Liver (tissue), 9 donors: ENCODE data around the gene ST8SIA6. TPM values are rescaled to one million over a fixed set of nuclear protein-coding genes. Genes with fewer than 3 reads are reported as not detected.
"Not testable (repeated sequence)": the region's sequence is repeated elsewhere in the genome, so short reads cannot be mapped to it uniquely, and the experiment has no call there.

ENCODE experiments used
- DNase-seq: peaks from one replicate; pipeline ENCODE4 v3.0.0-alpha.2; 2017; ENCODE audit warnings: low spot score
- H3K27ac ChIP-seq, 2 donors: one replicate each; pipeline ENCODE4 v1.7.0; 2013; ENCODE audit warnings: inconsistent platforms in 2 of 2, low read length in 2 of 2, control low read depth in 1 of 2, low read depth in 1 of 2, mild to moderate bottlenecking in 1 of 2
- H3K27me3 ChIP-seq, 4 donors: one replicate each; pipeline versions ENCODE4 v1.6.1 to v1.7.0; 2013; ENCODE audit warnings: low read length in 3 of 4, inconsistent platforms in 1 of 4, mild to moderate bottlenecking in 1 of 4, moderate library complexity in 1 of 4; ENCODE audit not compliant: control insufficient read depth in 4 of 4, insufficient read depth in 4 of 4
- H3K36me3 ChIP-seq, 4 donors: one replicate each; pipeline versions ENCODE4 v1.6.1 to v1.7.0; 2013; ENCODE audit warnings: low read length in 3 of 4, mild to moderate bottlenecking in 3 of 4, low read depth in 1 of 4, moderate library complexity in 1 of 4; ENCODE audit not compliant: control insufficient read depth in 4 of 4, insufficient read depth in 3 of 4
- H3K4me1 ChIP-seq, 4 donors: one replicate each; pipeline versions ENCODE4 v1.6.1 to v1.7.0; 2013; ENCODE audit warnings: low read length in 3 of 4, mild to moderate bottlenecking in 3 of 4, moderate library complexity in 1 of 4; ENCODE audit not compliant: control insufficient read depth in 4 of 4, insufficient read depth in 4 of 4
- H3K4me3 ChIP-seq, 3 donors: one replicate each; pipeline versions ENCODE4 v1.6.1 to v1.7.0; 2013; ENCODE audit warnings: low read length in 3 of 3, control low read depth in 1 of 3, low read depth in 1 of 3, mild to moderate bottlenecking in 1 of 3
- H3K9ac ChIP-seq, 2 donors: one replicate each; pipeline ENCODE4 v1.7.0; 2013; ENCODE audit warnings: low read length in 2 of 2, mild to moderate bottlenecking in 2 of 2, moderate library complexity in 2 of 2, control low read depth in 1 of 2, low read depth in 1 of 2
- H3K9me3 ChIP-seq, 4 donors: one replicate each; pipeline versions ENCODE4 v1.6.1 to v1.7.0; 2013; ENCODE audit warnings: low read length in 3 of 4; ENCODE audit not compliant: control insufficient read depth in 4 of 4
- ATF3 ChIP-seq: IDR thresholded peaks from 2 replicates; pipeline ENCODE4 v1.6.1; 2016; ENCODE audit warnings: antibody characterized with exemption
- CTCF ChIP-seq: fragments of 150-350 bp; IDR thresholded peaks from 2 replicates; pipeline ENCODE4 v1.5.1; 2017; ENCODE audit warnings: improper control_type of control experiment, low read depth, low read length; ENCODE audit not compliant: missing input control
- FOXA1 ChIP-seq: IDR thresholded peaks from 2 replicates; pipeline ENCODE4 v1.6.1; 2016; ENCODE audit warnings: antibody characterized with exemption
- FOXA2 ChIP-seq: IDR thresholded peaks from 2 replicates; pipeline ENCODE4 v1.6.1; 2016; ENCODE audit warnings: antibody characterized with exemption
- GABPA ChIP-seq, 2 donors: IDR thresholded peaks in 1 of 2; conservative IDR thresholded peaks in 1 of 2; 2 replicates each; pipeline ENCODE4 v1.6.1; 2016; ENCODE audit warnings: antibody characterized with exemption in 2 of 2, mild to moderate bottlenecking in 1 of 2, moderate library complexity in 1 of 2
- JUND ChIP-seq, 2 donors: IDR thresholded peaks; 2 replicates each; pipeline ENCODE4 v1.6.1; 2016; ENCODE audit warnings: antibody characterized with exemption in 2 of 2
- NR2F2 ChIP-seq: IDR thresholded peaks from 2 replicates; pipeline ENCODE4 v1.6.1; 2016; ENCODE audit warnings: antibody characterized with exemption
- RAD21 ChIP-seq, 2 donors: IDR thresholded peaks; 2 replicates each; pipeline ENCODE4 v1.6.1; 2016; ENCODE audit warnings: antibody characterized with exemption in 2 of 2, mild to moderate bottlenecking in 2 of 2
- SP1 ChIP-seq: IDR thresholded peaks from 2 replicates; pipeline ENCODE4 v1.6.1; 2018; ENCODE audit warnings: antibody characterized with exemption, mild to moderate bottlenecking
- TAF1 ChIP-seq: conservative IDR thresholded peaks from 2 replicates; pipeline ENCODE4 v1.6.1; 2016; ENCODE audit warnings: antibody characterized with exemption, mild to moderate bottlenecking
- YY1 ChIP-seq: IDR thresholded peaks from 2 replicates; pipeline ENCODE4 v1.6.1; 2016; ENCODE audit warnings: antibody characterized with exemption, mild to moderate bottlenecking
- WGBS: extraction: QIAGEN DNeasy Blood & Tissue Kit; methylation state at CpG from one replicate; pipeline ENCODE4 v1.1.7; 2013; 5-methylcytosine and 5-hydroxymethylcytosine counted together
- polyA plus RNA-seq, 2 donors: library from polyadenylated mRNA; stranded (reverse) in 1 of 2; unstranded in 1 of 2; fragments of 200-250 nt in 1 of 2; fragments of >200 nt in 1 of 2; fragmentation: Nextera tagmentation in 1 of 2; extraction: Ambion mirVana in 1 of 2; gene quantifications; one replicate each; pipeline versions ENCODE4 v1.2.1 to v1.2.3, GENCODE V29; 2013 to 2015
- total RNA-seq, 2 donors: library from RNA; depleted of rRNA; stranded (reverse); fragments of >200 nt; gene quantifications; one replicate each; pipeline ENCODE4 v1.2.3, GENCODE V29; 2014
- TF ChIP-seq, protein P1 (sequence below): IDR thresholded peaks from 2 replicates; pipeline ENCODE4 v1.6.1; 2016; ENCODE audit warnings: antibody characterized with exemption
- TF ChIP-seq, protein P2 (sequence below): IDR thresholded peaks from 2 replicates; pipeline ENCODE4 v1.6.1; 2016; ENCODE audit warnings: antibody characterized with exemption, mild to moderate bottlenecking
- TF ChIP-seq, protein P3 (sequence below): IDR thresholded peaks from 2 replicates; pipeline ENCODE4 v1.6.1; 2016; ENCODE audit warnings: antibody characterized with exemption
- donor health status: healthy.
- donor health status: healthy.
- donor health status: healthy.
- donor health status: healthy.
- donor health status: healthy.

Gene ST8SIA6
- total and polyA plus RNA-seq, 4 donors = 0.53 to 5.8 (median 1.0) TPM

DNA sequence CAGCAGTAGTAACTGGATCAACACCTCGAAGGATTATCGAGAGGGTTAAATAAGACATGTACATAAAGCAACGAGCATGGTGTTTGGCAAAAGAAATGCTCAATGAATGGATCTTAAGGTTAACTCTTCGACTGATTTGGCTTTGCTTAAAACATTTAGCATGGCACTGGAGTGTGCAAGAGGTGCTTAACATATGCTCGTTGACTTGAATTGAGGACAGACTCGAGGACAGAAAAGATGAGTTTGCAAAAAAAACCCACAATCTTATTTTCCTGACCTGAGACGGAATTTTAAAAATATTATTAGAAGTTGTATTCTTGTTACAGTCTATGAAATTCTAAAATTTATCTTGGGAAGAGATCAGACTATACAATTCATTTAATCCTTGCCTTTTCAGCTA lies 49.4 kb upstream of the ST8SIA6 start:
- Histone ChIP-seq H3K9me3 (no peaks in the 10 kb centered on the region), H3K27ac (no peak overlapping the region), H3K9ac (no peak overlapping the region), H3K4me1 (no peaks in the 10 kb centered on the region), H3K4me3 (no peak overlapping the region), H3K36me3 (no peaks in the 10 kb centered on the region), H3K27me3 (no peaks in the 10 kb centered on the region)
- TF ChIP-seq, protein P1, sequence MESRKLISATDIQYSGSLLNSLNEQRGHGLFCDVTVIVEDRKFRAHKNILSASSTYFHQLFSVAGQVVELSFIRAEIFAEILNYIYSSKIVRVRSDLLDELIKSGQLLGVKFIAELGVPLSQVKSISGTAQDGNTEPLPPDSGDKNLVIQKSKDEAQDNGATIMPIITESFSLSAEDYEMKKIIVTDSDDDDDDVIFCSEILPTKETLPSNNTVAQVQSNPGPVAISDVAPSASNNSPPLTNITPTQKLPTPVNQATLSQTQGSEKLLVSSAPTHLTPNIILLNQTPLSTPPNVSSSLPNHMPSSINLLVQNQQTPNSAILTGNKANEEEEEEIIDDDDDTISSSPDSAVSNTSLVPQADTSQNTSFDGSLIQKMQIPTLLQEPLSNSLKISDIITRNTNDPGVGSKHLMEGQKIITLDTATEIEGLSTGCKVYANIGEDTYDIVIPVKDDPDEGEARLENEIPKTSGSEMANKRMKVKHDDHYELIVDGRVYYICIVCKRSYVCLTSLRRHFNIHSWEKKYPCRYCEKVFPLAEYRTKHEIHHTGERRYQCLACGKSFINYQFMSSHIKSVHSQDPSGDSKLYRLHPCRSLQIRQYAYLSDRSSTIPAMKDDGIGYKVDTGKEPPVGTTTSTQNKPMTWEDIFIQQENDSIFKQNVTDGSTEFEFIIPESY = no peak
- 68% methylated on average over 7 of the region's 7 CpGs for WGBS
- no peak for DNase-seq

DNA sequence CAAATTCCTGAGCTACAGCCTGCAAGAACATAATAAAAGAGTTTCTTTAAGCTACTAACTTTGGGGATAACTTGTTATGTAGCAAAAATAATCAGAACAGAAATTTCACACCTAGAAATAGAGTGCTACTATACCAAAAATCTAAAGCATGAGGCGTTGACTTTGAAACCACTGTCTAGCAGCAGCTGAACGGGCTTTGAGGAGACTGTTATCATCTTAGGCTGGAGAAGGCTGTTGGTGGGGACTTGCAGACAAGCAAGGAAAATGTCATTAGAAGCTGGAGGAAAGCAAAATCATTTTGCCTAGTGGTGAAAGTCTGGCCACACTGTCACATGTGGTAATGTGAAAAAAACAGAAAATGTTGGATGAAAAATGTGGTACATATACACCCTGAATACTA lies 48.4 kb upstream of the ST8SIA6 start:
- Histone ChIP-seq H3K4me1 (no peaks in the 10 kb centered on the region), H3K27me3 (no peaks in the 10 kb centered on the region), H3K27ac (no peak overlapping the region), H3K9ac (no peak overlapping the region), H3K9me3 (no peaks in the 10 kb centered on the region), H3K36me3 (no peaks in the 10 kb centered on the region), H3K4me3 (no peak overlapping the region)
- 65% methylated on average over 2 of the region's 2 CpGs for WGBS
- no peak for DNase-seq
- TF ChIP-seq GABPA (IDR thresholded peaks at IDR 0.05 in 1 of 2, conservative IDR thresholded peaks at IDR 0.05 in 1 of 2) (no peak), NR2F2 (no peak), FOXA1 (no peak), TAF1 (no peak), YY1 (no peak), ATF3 (no peak), RAD21 (IDR thresholded peaks at IDR 0.05) (no peak), SP1 (no peak), FOXA2 (no peak), JUND (IDR thresholded peaks at IDR 0.05) (no peak), CTCF (no peak)
- TF ChIP-seq, protein P1 = no peak
- TF ChIP-seq, protein P2, sequence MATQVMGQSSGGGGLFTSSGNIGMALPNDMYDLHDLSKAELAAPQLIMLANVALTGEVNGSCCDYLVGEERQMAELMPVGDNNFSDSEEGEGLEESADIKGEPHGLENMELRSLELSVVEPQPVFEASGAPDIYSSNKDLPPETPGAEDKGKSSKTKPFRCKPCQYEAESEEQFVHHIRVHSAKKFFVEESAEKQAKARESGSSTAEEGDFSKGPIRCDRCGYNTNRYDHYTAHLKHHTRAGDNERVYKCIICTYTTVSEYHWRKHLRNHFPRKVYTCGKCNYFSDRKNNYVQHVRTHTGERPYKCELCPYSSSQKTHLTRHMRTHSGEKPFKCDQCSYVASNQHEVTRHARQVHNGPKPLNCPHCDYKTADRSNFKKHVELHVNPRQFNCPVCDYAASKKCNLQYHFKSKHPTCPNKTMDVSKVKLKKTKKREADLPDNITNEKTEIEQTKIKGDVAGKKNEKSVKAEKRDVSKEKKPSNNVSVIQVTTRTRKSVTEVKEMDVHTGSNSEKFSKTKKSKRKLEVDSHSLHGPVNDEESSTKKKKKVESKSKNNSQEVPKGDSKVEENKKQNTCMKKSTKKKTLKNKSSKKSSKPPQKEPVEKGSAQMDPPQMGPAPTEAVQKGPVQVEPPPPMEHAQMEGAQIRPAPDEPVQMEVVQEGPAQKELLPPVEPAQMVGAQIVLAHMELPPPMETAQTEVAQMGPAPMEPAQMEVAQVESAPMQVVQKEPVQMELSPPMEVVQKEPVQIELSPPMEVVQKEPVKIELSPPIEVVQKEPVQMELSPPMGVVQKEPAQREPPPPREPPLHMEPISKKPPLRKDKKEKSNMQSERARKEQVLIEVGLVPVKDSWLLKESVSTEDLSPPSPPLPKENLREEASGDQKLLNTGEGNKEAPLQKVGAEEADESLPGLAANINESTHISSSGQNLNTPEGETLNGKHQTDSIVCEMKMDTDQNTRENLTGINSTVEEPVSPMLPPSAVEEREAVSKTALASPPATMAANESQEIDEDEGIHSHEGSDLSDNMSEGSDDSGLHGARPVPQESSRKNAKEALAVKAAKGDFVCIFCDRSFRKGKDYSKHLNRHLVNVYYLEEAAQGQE = no peak
- TF ChIP-seq, protein P3, sequence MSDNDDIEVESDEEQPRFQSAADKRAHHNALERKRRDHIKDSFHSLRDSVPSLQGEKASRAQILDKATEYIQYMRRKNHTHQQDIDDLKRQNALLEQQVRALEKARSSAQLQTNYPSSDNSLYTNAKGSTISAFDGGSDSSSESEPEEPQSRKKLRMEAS = no peak

GRCh38 chr10:17499014-17499413 lies 44.6 kb upstream of the ST8SIA6 start:
- not testable (repeated sequence) for H3K4me3 ChIP-seq, H3K27ac ChIP-seq, H3K27me3 ChIP-seq, DNase-seq, H3K4me1 ChIP-seq, H3K9me3 ChIP-seq, H3K9ac ChIP-seq, H3K36me3 ChIP-seq
- WGBS = 94% methylated on average over 5 of the region's 5 CpGs
